GM18511 (cell line): ENCODE data around the gene STK17A.
"Not testable (repeated sequence)": the region's sequence is repeated elsewhere in the genome, so short reads cannot be mapped to it uniquely, and the experiment has no call there.

Experiments
- ATAC-seq: cut with Tn5 transposase; IDR thresholded peaks from one replicate; pipeline ENCODE4 v1.9.1; 2021; ENCODE audit warnings: mild to moderate bottlenecking, moderate library complexity; ENCODE audit not compliant: unreplicated experiment

The STK17A gene

DNA sequence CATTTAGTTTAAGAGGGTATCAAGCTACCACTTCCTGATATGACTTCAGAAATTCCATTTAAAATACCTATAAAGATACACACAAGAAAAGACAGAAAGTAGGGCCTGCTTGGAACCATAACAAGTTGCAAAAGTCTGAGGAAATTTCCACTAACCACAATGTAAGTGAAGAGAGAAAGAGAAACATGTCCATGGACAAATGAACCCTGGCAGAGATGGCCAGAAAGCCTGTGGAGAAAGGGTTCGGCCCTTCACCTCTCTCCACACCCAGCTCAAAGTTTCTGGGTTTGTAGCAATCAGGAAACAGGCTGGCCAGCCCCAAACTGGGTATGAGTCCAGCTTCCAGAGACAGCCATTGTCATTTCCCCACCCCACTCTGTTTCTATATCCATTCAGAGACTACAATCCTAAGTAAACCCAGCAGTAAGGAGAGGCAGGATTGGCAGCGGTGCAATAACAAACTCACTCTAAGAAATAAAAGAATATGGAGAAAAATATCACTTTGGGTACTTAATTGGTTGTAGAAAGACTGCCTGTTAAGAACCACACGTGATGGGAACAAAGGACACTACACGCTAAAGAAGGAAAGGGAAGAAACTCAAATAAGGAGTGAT lies 71.1 kb downstream of the STK17A start:
- no peak for ATAC-seq

DNA sequence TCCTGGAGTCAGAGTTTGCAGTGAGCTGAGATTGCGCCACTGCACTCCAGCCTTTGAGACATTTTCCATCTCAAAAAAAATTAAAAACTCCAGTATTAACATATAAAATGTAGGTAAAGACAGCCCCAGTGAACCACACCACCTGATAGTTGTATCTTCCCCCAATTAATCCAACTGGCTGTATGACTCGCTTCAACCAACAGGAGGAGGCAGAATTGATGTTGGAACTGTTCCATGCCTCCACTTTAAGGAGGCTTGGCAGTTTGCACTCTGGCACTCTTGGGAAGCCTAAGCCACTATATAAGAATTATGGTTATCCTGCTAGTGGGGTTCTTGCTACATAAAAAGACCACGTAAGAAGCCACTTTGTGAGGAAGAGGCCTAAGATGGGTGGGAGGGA lies 72.7 kb downstream of the STK17A start:
- ATAC-seq, result no peak

DNA sequence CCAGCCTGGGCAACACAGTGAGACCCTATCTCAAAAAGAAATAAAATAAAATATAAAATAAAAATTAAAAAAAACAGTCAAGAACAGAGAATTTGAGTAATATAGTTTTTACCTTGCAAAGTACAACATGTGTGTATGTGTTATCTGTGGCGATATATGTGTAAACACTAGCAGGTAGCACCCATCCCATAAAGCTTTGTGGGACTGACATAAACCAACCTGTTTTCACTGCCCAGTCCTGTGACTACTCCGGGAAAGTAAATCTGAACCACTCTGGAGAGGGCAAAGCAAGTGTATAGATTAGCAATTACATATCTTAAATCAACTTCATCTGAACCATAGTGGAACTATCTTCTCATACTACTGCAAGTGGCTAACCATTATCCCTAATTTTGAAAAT lies 74.1 kb downstream of the STK17A start:
- ATAC-seq, result no peak

DNA sequence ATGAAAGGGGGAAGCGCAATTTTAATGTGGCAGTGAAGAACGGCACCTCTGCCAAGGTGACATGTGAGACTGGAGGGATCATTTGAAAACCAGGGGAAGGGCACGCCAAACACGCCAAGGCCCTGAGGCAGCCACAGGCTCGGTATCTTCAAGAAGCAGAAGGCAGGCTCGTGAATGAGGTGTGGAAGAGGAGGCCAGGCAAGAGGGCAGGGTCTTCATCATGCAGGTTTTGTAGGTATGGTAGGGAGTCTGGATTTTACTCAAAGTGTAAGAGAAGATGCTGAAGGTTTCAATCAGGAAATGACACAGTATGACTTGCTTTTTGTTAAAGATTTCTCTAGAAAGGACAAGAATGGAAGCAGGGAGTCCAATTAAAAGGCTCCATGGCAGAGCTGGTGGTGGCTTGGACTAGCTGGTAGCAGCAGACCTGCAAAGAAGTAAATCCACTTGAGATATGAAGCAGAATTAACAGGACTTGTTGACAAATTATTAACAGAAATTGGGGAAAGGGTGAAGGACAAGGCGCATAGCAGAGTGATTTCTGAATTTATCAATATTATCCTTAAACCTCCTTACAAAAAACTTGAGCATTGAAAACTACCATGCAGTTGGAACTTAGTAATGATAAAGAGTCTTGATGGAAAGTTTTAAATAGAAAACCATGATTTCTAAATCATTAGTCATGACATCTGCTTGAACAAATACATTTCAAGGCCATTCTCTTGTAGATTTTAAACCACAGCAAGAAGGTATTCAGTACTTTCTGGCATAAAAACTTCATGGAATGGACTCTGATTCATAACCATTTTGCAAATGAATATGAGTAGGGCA lies 76.0 kb downstream of the STK17A start:
- ATAC-seq, result peak; percentile 78

DNA sequence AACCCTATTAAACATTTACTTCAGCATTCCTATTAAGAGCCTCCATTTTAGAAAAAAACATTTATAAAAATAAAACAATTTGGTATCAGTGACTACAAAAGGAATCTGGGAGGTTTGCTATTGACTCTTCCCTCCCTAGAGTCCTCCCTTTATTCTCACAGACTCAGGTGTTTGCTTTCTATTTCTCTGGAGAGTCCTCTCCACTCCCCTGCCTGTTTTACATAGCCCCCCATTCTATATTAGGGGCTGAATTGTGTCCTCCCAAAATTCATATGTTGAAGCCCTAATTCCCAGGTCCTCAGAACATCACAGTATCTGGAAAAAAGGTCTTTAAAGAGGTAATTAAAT lies 76.6 kb downstream of the STK17A start:
- ATAC-seq, result no peak

DNA sequence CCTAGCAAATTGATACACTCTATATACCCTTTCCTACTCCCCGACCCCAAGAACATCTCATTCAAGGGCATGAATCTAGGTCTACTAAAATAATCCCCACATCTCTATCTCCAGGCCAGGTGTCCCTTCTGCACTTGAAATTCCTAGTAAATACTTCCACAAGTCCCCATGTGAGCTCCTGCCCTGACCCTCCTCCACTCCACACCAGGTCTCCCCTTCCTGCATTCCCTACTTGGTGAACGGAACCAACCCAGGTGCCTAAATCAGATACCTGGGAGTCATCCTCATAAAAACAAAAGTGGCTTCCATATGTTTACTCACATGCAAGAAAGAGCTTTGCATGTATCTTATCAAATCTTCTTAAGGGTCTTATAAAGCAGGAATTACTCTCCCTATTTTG lies 77.2 kb downstream of the STK17A start:
- ATAC-seq, result no peak

DNA sequence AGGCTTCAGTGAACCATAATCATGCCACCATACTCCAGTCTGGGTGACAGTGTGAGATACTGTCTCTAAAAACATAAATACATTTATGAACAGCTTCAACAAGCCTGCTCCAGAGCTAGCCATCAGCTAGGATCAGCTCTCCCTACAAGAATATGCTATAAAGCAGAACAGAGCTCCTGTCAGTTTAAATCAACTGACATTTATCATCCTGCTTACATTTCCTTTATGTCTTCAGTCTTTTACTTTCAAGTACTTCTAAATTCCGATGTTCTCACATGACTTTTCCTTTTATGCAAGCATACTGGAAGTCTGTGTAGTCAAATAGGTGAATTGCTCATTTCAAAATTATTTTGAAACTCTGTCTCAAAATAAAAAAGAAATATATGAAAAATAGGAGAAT lies 81.8 kb downstream of the STK17A start:
- ATAC-seq, result no peak

DNA sequence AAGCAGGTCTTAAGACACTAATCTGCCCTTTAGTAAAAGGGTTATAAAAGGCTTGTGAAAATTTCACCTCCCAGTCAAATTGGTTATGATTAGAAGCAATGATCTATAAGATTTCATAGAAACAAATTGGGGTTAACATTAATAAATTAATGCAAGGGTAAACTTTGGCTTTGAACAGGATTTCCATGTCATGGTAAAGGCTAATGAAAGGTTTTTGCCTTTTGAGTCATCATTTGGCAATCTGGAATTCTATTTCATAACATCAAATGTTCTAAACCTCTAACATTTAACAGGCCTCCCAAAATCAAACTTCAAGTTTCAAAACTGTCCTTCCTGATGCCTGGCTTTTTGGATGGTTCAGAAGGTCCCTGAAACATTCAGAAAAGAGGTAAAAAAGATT lies 84.0 kb downstream of the STK17A start:
- no peak for ATAC-seq

DNA sequence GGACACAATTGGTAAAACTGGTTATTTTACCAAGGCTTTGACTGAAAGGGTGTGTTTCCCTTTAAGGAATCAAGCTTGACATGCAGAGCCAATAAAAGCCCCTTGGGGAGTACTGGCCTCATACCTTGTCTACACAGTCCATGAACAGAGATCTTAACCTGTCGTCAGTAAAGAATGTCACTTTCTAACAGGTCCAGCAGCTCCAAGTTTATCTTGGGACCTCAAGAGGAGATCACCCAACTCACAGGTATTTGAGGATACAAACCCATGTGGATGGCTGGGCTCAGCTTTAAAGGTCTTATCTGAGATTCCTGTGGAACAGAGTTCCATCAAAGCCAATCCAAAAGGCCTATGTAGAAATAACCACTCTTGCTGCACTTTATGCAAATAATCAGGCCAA lies 85.1 kb downstream of the STK17A start:
- no peak for ATAC-seq

DNA sequence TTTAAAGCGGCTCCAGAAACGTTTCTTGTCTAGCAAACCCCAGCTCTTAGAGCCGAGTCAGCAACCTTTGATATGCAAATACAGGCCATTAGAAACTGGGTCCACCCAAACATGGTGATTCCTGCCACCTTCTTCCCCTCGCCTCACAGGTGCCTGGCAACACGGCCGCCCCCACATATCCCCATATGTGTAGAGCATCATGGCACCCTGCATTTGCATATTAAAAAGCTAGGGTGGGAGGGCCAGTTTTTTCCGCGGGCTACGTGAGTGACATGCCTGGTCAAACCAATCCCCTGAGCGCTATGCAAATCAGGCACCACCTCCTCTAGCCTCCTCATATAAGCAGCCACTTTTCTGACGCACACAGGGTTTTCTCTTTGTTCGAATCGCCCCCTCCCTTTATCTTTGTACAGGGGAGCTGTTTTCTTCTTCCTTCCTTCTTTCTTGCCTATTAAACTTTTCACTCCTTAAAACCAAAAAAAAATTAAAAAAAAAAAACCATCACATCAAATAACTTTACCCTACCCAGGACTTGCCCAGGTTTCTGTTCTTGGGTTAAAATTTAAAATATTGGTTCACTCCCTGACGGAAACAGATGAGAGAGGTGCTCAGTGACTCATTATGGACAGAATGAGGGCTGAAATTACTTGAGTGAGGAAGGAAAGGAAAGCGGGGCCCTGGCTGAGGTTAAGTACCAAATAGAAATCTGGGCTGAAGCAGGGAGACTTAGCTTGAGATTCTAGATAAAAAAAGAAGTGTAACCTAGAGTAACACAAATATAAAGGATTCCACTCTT lies 86.6 kb downstream of the STK17A start:
- no peak for ATAC-seq

DNA sequence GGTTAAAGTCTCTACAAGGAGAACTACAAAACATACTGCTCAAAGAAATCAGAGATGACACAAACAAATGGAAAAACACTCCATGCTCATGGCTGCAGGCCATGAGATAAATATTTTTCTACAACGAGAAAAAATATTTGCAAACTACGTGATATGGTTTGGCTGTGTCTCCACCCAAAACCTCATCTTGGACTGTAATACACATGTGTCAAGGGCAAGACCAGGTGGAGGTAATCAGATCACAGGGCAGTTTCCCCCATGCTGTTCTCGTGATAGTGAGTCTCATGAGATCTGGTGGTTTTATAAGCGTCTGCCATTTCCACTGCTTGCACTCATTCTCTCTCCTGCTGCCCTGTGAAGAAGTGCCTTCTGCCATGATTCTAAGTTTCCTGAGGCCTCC lies 88.6 kb downstream of the STK17A start:
- no peak for ATAC-seq

DNA sequence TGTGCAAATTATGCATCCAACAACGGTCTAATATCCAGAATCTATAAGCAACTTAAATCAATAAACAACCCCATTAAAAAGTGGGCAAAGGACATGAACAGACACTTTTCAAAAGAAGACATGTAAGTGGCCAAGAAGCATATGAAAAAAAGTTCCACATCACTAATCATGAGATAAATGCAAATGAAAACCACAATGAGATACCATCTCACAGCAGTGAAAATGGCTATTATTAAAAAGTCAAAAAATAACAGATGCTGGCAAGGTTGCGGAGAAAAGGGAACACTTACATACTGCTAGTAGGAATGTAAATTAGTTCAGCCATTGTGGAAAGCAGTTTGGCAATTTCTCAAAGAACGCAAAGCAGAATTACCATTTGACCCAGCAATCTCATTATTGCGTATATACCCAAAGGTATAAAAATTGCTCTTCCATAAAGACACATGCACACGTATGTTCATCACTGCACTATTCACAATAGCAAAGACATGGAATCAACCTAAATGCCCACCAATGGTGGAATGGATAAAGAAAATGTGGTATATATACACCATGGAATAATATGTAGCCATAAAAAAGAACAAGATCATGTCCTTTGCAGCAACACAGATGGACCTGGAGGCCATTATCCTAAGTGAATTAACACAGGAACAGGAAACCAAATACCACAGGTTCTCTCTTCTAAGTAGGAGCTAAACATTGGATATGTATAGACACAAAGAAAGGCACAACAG lies 90.5 kb downstream of the STK17A start:
- not testable (repeated sequence) for ATAC-seq

DNA sequence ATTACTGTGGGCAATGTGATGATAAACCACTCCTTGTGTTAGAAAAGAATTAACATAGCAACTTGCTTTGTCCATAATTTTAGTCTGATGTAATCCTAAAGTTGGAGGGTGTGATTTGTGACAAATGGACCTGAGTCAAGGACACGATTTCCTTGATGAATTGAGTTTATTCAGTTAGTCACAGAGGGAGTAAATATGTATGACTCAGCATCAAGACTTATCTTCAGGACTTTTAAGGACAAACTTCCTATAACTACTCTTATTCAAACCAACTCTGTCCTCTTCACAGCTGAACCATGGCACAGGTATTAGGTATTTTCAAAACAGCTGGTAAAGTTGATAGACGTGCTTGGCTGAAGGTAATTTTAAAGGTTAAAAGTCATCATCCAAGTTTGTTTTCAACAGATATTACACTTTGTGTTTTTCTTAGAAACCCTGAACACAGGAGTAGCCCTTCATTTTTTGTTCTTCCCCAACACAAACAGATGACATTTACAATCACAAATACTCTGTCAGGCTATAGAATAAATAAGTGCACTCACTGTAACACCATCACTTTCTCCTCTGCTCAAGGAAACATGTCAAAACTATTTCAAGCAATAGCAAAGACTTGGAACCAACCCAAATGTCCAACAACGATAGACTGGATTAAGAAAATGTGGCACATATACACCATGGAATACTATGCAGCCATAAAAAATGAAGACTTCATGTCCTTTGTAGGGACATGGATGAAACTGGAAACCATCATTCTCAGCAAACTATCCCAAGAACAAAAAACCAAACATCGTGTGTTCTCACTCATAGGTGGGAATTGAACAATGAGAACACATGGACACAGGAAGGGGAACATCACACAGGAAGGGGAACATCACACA lies 91.9 kb downstream of the STK17A start:
- ATAC-seq, result no peak
